Astrocyte (in vitro differentiated cells and primary cell): ENCODE results near the gene FBXO10. TPM values are rescaled to one million over a fixed set of nuclear protein-coding genes. Genes with fewer than 3 reads are reported as not detected.

Experiments
- DNase-seq: peaks from one replicate; pipeline ENCODE4 v3.0.0-alpha.2; 2010; ENCODE audit warnings: low read depth
- FAIRE-seq: peaks from 2 replicates; lab custom pipeline; 2011; peaks lifted over from hg19 to GRCh38; lab: Jason Lieb, UNC
- H2AFZ ChIP-seq: 2 replicates; pipeline ENCODE4 v1.6.0; 2012; ENCODE audit warnings: low read depth, low read length, inconsistent platforms
- H3K27ac ChIP-seq: 2 replicates; pipeline ENCODE4 v1.5.1; 2011; ENCODE audit warnings: low read depth, low read length, inconsistent platforms
- H3K27me3 ChIP-seq: 2 replicates; pipeline ENCODE4 v1.6.0; 2011; ENCODE audit warnings: low read length, inconsistent platforms; ENCODE audit not compliant: insufficient read depth
- H3K36me3 ChIP-seq: 2 replicates; pipeline ENCODE4 v1.5.1; 2011; ENCODE audit warnings: low read length, inconsistent platforms; ENCODE audit not compliant: insufficient read depth
- H3K4me1 ChIP-seq: 2 replicates; pipeline ENCODE4 v1.5.1; 2011; ENCODE audit warnings: low read length, inconsistent platforms; ENCODE audit not compliant: insufficient read depth
- H3K4me2 ChIP-seq: 2 replicates; pipeline ENCODE4 v1.6.0; 2012; ENCODE audit warnings: low read length, inconsistent platforms
- H3K4me3 ChIP-seq: 2 replicates; pipeline ENCODE4 v1.5.1; 2011; ENCODE audit warnings: low read depth, mild to moderate bottlenecking, low read length, inconsistent platforms; ENCODE audit not compliant: insufficient read depth
- H3K79me2 ChIP-seq: 2 replicates; pipeline ENCODE4 v1.6.0; 2012; ENCODE audit warnings: mild to moderate bottlenecking, low read length, inconsistent platforms; ENCODE audit not compliant: insufficient read depth
- H3K9ac ChIP-seq: 2 replicates; pipeline ENCODE4 v1.6.0; 2012; ENCODE audit warnings: mild to moderate bottlenecking, low read length, inconsistent platforms
- H3K9me3 ChIP-seq: 2 replicates; pipeline ENCODE4 v1.5.1; 2012; ENCODE audit warnings: low read depth, mild to moderate bottlenecking, low read length, inconsistent platforms; ENCODE audit not compliant: insufficient read depth
- H4K20me1 ChIP-seq: 2 replicates; pipeline ENCODE4 v1.6.0; 2012; ENCODE audit warnings: low read length, inconsistent platforms; ENCODE audit not compliant: insufficient read depth
- H3K27ac Mint-ChIP-seq: one replicate; pipeline ENCODE4 v1.8.0; 2021; ENCODE audit warnings: mild to moderate bottlenecking, mixed read lengths; ENCODE audit not compliant: unreplicated experiment
- H3K27me3 Mint-ChIP-seq: one replicate; pipeline ENCODE4 v1.8.0; 2021; ENCODE audit warnings: low read depth, mixed read lengths; ENCODE audit not compliant: unreplicated experiment
- H3K36me3 Mint-ChIP-seq: one replicate; pipeline ENCODE4 v1.8.0; 2021; ENCODE audit warnings: low read depth, mixed read lengths; ENCODE audit not compliant: unreplicated experiment
- H3K4me1 Mint-ChIP-seq: one replicate; pipeline ENCODE4 v1.8.0; 2021; ENCODE audit warnings: low read depth, mixed read lengths; ENCODE audit not compliant: unreplicated experiment
- H3K4me3 Mint-ChIP-seq: one replicate; pipeline ENCODE4 v1.8.0; 2021; ENCODE audit warnings: mild to moderate bottlenecking, moderate library complexity, mixed read lengths; ENCODE audit not compliant: unreplicated experiment
- H3K9me3 Mint-ChIP-seq: one replicate; pipeline ENCODE4 v1.8.0; 2021; ENCODE audit warnings: mild to moderate bottlenecking, mixed read lengths; ENCODE audit not compliant: unreplicated experiment
- CTCF ChIP-seq: IDR thresholded peaks from 2 replicates; pipeline ENCODE4 v1.5.1; 2011; ENCODE audit warnings: low read depth, mild to moderate bottlenecking, inconsistent platforms, low read length, moderate library complexity; ENCODE audit not compliant: insufficient read depth
- EZH2 ChIP-seq: IDR thresholded peaks from 2 replicates; pipeline ENCODE4 v1.6.1; 2012; ENCODE audit warnings: mild to moderate bottlenecking, low read length, inconsistent platforms; ENCODE audit not compliant: insufficient read depth
- total RNA-seq: library from RNA; stranded (reverse); gene quantifications from 2 replicates; pipeline ENCODE4 v1.2.1, GENCODE V29; 2021

The FBXO10 gene
- total RNA-seq, 1 donor from 2014 or later = 12.7 TPM

GRCh38 chr9:37508135-37508833, 67.9 kb downstream of the FBXO10 start:
- no peak overlapping the region for H3K9ac ChIP-seq
- H3K27me3 Mint-ChIP-seq = no peaks in the 10 kb centered on the region
- peaks cover 28% of the 10 kb centered on the region for H4K20me1 ChIP-seq
- H2AFZ ChIP-seq = no peak overlapping the region
- FAIRE-seq (no peak), DNase-seq (no peak)
- peaks cover 24% of the 10 kb centered on the region for H3K36me3 ChIP-seq
- peaks cover 1% of the 10 kb centered on the region for H3K9me3 Mint-ChIP-seq
- no peak for TF ChIP-seq CTCF
- TF ChIP-seq EZH2 = no peak
- no peak overlapping the region for H3K27ac ChIP-seq
- no peaks in the 10 kb centered on the region for H3K27me3 ChIP-seq
- peaks cover 29% of the 10 kb centered on the region for H3K36me3 Mint-ChIP-seq
- H3K27ac Mint-ChIP-seq = no peak overlapping the region
- no peak overlapping the region for H3K4me3 Mint-ChIP-seq
- no peak overlapping the region for H3K4me3 ChIP-seq
- H3K4me1 ChIP-seq = peaks cover 7% of the 10 kb centered on the region
- no peaks in the 10 kb centered on the region for H3K9me3 ChIP-seq
- peaks cover 3% of the 10 kb centered on the region for H3K79me2 ChIP-seq
- peaks cover 6% of the 10 kb centered on the region for H3K4me1 Mint-ChIP-seq
- H3K4me2 ChIP-seq = no peak overlapping the region

DNA sequence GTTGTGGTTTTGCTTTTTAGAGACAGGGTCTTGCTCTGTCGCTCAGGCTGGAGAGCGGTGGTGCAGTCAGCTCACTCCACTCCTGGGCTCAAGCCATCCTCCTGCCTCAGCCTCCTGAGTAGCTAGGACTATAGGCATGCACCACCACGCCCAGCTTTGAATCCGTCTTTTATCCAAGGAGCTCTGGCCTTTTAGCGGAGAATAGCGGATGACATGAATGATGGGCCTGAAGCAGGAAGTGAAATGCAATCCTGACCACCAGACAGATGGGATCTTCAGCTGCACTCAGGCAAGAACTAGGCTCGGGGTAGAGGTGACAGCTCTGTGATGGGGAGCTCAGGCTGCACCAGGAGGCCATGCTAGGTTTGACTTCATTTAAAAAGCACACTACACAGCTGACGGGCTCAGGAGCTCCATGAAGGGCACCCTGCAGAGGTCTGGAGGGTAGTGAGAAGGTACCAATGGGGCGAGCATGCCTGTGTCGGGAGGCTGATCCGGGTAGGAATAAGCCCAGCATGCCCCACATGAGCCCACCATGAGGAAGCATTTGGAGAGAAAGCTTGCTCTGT, 68.5 kb downstream of the FBXO10 start:
- Histone ChIP-seq H3K36me3 (peaks cover 29% of the 10 kb centered on the region), H3K79me2 (peaks cover 3% of the 10 kb centered on the region), H3K27ac (no peak overlapping the region), H3K4me1 (peaks cover 7% of the 10 kb centered on the region), H3K4me2 (no peak overlapping the region), H2AFZ (no peak overlapping the region), H3K27me3 (no peaks in the 10 kb centered on the region), H3K4me3 (no peak overlapping the region), H3K9ac (no peak overlapping the region), H4K20me1 (peaks cover 33% of the 10 kb centered on the region), H3K9me3 (no peaks in the 10 kb centered on the region)
- no peak for DNase-seq
- Mint-ChIP-seq H3K36me3 (peaks cover 28% of the 10 kb centered on the region), H3K4me1 (peaks cover 6% of the 10 kb centered on the region), H3K27me3 (no peaks in the 10 kb centered on the region), H3K9me3 (peaks cover 1% of the 10 kb centered on the region), H3K27ac (no peak overlapping the region), H3K4me3 (no peak overlapping the region)
- TF ChIP-seq EZH2 (no peak), CTCF (no peak)
- no peak for FAIRE-seq

- H3K4me1 Mint-ChIP-seq = peaks cover 6% of the 10 kb centered on the region
- H3K27ac Mint-ChIP-seq = no peak overlapping the region
- Histone ChIP-seq H3K27ac (no peak overlapping the region), H4K20me1 (peaks cover 51% of the 10 kb centered on the region), H3K4me2 (no peak overlapping the region), H3K9me3 (no peaks in the 10 kb centered on the region), H2AFZ (no peak overlapping the region), H3K4me3 (no peak overlapping the region), H3K27me3 (no peaks in the 10 kb centered on the region), H3K4me1 (peaks cover 7% of the 10 kb centered on the region), H3K36me3 (peaks cover 48% of the 10 kb centered on the region), H3K9ac (no peak overlapping the region), H3K79me2 (peaks cover 6% of the 10 kb centered on the region)
- peaks cover 1% of the 10 kb centered on the region for H3K9me3 Mint-ChIP-seq
- TF ChIP-seq CTCF (no peak), EZH2 (no peak)
- FAIRE-seq (no peak), DNase-seq (no peak)
- H3K4me3 Mint-ChIP-seq = no peak overlapping the region
- H3K27me3 Mint-ChIP-seq = no peaks in the 10 kb centered on the region
- H3K36me3 Mint-ChIP-seq = peaks cover 39% of the 10 kb centered on the region
These were observed 71.6 kb downstream of the FBXO10 start for GRCh38 chr9:37504605-37505004.
